Measurements from ENCODE around the gene SIGLEC5.
"Not testable (repeated sequence)": the region's sequence is repeated elsewhere in the genome, so short reads cannot be mapped to it uniquely, and the experiment has no call there.

SIGLEC5 gene

GRCh38 chr19:51630315-51630714 lies at the start of gene SIGLEC5:
Gene SIGLEC5 (minus strand): TSS chr19:51630401. CDS start chr19:51630335, 66 bp downstream.
- DNase-seq (ENCODE audit: low read depth); in situ Hi-C loops (cut with HindIII; ENCODE audit: low sequenced_read_pairs); H3K4me3 ChIP-seq (ENCODE audit: low read depth, low read length): not testable (repeated sequence)

- TF ChIP-seq CTCF (IDR thresholded peaks at IDR 0.05; ENCODE audit: low read depth, low read length, missing control alignments): no peak
- in situ Hi-C loops (cut with HindIII; ENCODE audit: low sequenced_read_pairs): no loop called here
- DNase-seq (ENCODE audit: low read depth): no peak
- H3K4me3 ChIP-seq (ENCODE audit: low read depth, low read length): no peak overlapping the region
These were observed 46.4 kb upstream of the SIGLEC5 start for GRCh38 chr19:51676566-51677083.

- in situ Hi-C loops (cut with HindIII; ENCODE audit: low sequenced_read_pairs); DNase-seq (ENCODE audit: low read depth); H3K4me3 ChIP-seq (ENCODE audit: low read depth, low read length): not testable (repeated sequence)
- TF ChIP-seq CTCF (IDR thresholded peaks at IDR 0.05; ENCODE audit: low read depth, low read length, missing control alignments): peak; percentile 19
These were observed 45.8 kb upstream of the SIGLEC5 start for GRCh38 chr19:51675911-51676565.

GRCh38 chr19:51668216-51668615 lies 38.0 kb upstream of the SIGLEC5 start:
- in situ Hi-C loops (cut with HindIII; ENCODE audit: low sequenced_read_pairs): no loop called here
- H3K4me3 ChIP-seq (ENCODE audit: low read depth, low read length): no peak overlapping the region
- no peak for TF ChIP-seq CTCF (IDR thresholded peaks at IDR 0.05; ENCODE audit: low read depth, low read length, missing control alignments)
- no peak for DNase-seq (ENCODE audit: low read depth)

GRCh38 chr19:51664997-51665396 lies 34.8 kb upstream of the SIGLEC5 start:
- peak; percentile 13 for TF ChIP-seq CTCF (IDR thresholded peaks at IDR 0.05; ENCODE audit: low read depth, low read length, missing control alignments)
- H3K4me3 ChIP-seq (ENCODE audit: low read depth, low read length): no peak overlapping the region
- in situ Hi-C loops (cut with HindIII; ENCODE audit: low sequenced_read_pairs): no loop called here
- no peak for DNase-seq (ENCODE audit: low read depth)

GRCh38 chr19:51664131-51664530 lies 33.9 kb upstream of the SIGLEC5 start:
- in situ Hi-C loops (cut with HindIII; ENCODE audit: low sequenced_read_pairs): no loop called here
- no peak for TF ChIP-seq CTCF (IDR thresholded peaks at IDR 0.05; ENCODE audit: low read depth, low read length, missing control alignments)
- no peak overlapping the region for H3K4me3 ChIP-seq (ENCODE audit: low read depth, low read length)
- DNase-seq (ENCODE audit: low read depth): no peak

- DNase-seq (ENCODE audit: low read depth): no peak
- in situ Hi-C loops (cut with HindIII; ENCODE audit: low sequenced_read_pairs): no loop called here
- TF ChIP-seq CTCF (IDR thresholded peaks at IDR 0.05; ENCODE audit: low read depth, low read length, missing control alignments): no peak
- no peak overlapping the region for H3K4me3 ChIP-seq (ENCODE audit: low read depth, low read length)
These were observed 33.4 kb upstream of the SIGLEC5 start for GRCh38 chr19:51663650-51664049.
